GM21529 (cell line): ENCODE data around the gene SLC25A1.
"Not testable (repeated sequence)": the region's sequence is repeated elsewhere in the genome, so short reads cannot be mapped to it uniquely, and the experiment has no call there.

Experiments
- ATAC-seq: cut with Tn5 transposase; IDR thresholded peaks from one replicate; pipeline ENCODE4 v1.9.1; 2021; ENCODE audit not compliant: unreplicated experiment

The SLC25A1 gene

DNA sequence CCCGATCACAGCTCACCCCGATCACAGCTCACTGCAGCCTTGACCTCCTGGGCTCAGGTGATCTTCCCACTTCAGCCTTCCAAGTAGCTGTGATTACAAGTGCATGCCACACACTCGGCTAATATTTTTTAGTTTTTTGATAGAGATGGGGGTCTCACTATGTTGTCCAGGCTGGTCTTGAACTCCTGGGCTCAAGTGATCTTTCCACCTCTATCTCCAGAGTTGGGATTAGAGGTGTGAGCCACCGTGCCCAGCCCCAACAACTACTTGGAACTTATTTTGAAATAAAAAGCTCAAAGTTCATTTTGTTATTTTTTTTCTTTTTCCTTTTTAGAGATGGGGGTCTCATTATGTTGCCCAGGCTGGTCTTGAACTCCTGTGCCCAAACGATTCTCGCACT is 27.8 kb upstream of the SLC25A1 start:
- no peak for ATAC-seq

DNA sequence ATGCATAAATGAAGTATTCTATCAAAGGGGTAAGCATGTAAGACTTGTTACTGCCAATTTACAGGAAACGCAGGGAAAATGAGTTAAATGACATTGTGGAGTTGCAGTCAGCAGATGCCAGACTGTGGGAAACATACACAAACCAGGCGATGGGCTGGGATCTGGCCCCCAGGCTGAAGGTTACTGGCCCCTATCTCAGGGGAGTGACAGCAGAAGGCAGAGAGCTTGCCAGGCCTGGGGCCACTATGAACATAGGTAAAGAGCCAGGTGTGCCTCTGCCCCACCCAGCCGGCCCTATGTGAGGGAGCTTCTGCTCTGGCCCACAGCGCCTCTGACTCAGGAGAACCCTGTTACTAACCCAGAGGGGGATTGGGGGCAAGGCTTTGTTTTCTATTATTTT is 26.1 kb upstream of the SLC25A1 start:
- no peak for ATAC-seq

DNA sequence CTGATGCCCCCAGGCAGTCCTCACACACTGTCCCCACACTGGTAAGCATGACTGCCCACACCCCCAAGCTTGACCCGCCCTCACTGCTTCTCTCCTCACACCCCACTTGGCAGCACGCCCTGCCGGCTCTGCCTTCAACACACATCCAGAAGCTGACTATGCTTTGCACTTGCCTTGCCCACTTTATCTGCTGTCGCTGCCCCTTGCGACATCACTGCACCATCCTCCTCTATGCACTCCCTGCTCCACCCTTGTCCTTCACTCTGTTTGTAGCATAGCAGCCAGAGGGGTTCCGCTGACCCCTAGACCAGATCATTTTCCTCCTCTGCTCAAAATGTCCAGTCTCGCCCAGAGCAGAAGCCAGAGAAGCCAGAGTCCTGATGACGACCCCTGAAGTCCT is 25.3 kb upstream of the SLC25A1 start:
- no peak for ATAC-seq

DNA sequence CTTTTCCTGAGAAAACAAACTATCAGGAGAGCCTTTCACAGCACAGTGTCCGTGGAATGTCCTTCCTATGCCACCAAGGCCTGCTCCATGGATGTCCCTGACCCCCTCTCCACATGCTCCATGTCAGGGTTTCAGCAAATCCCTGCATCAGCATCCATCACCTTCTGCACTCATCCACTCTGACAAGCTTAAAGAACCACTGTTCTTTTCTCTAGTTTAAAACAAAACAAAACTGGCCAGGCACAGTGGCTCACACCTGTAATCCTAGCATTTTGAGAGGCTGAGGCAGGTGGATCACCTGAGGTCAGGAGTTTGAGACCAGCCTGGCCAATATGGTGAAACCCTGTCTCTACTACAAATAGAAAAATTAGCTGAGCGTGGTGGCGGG is 24.3 kb upstream of the SLC25A1 start:
- not testable (repeated sequence) for ATAC-seq

DNA sequence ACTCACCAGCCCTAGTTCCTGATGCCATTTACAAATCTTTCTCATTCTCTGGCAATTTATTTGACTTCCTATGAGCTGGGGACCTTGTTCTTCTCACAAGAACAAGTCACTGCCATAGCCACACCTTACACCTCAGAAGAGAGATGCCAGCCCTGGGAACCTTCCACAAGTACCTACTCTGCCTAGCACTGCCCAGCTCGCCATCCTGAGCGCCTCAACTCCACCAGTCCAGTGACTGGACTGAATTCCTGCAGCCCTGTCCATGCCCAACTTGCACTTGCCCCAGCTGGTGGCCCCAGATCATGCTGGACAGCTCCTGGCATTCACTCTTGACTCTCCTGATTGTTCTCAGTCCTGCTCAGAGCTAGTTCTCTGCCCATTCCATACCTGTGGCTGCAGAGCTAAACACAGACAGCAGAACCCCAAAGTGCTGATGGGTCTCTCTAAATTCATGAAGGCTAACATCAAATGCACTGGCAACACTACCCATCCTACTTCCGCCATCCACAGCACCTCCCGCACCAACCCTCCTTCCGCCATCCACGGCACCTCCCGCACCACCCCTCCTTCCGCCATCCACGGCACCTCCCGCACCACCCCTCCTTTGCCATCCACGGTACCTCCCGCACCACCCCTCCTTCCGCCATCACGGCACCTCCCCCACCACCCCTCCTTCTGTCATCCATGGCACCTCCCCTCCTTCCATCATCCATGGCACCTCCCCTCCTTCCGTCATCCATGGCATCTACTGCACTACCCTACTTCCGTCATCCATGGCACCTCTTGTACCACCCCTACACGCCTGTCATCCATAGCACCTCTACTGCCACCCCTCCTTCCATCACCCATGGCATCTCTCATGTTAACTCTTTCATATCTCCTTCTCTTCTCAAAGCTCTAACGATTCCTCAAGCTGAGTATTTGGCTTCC is 23.6 kb upstream of the SLC25A1 start:
- ATAC-seq, result no peak

DNA sequence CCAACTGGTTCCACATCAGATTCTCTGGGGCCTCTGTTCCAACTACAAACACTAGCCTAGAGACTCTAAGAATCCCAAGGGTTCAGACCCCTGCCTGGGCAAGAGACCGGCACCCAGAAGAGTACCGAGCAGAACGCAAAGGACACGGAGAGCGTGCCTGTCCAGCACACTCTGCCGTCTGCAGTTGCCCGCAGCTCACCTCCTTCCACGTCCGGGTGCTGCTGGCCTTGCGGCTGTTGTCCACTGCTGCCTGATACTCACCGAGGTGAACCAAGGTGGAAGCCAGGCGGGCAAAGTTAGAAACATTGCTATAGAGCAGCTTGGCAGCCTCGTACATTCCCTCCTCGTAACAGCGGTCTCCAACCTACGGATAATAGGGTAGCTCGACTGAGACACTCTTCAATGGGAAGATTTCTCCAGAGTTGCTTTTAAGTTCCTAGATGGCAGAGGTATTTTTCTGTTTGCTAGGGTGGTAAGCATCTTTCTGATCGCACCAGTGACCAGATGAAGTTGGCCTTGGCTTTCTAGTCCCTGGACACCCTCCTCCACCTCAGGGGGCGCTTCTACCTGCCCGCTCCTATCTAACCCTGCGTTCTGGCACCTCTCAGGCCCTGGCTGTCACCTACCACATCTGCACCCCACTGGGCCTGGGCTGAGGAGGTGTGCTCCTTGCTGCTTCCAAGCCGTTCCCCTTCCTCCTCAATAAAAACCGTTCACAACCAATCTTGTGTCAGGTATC is 22.8 kb upstream of the SLC25A1 start:
- ATAC-seq, result no peak

DNA sequence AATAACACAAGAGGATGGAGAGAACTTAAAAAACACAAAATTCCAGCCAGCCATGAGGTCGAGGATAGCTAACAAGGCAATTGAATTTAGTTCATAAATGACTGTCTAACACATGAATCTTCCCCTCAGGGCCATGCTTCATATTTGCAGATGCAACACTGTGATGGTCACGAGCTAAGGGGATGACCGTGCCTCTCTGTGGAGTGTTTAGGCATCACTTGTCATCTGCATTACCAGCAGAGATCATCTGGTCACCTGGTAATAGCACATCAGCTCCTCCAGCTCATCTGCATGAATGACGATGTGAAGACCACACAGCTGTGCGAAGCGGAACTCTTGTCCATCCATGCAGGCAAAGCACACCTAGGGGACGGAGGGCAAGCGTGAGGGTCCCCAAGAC is 20.9 kb upstream of the SLC25A1 start:
- ATAC-seq, result no peak

DNA sequence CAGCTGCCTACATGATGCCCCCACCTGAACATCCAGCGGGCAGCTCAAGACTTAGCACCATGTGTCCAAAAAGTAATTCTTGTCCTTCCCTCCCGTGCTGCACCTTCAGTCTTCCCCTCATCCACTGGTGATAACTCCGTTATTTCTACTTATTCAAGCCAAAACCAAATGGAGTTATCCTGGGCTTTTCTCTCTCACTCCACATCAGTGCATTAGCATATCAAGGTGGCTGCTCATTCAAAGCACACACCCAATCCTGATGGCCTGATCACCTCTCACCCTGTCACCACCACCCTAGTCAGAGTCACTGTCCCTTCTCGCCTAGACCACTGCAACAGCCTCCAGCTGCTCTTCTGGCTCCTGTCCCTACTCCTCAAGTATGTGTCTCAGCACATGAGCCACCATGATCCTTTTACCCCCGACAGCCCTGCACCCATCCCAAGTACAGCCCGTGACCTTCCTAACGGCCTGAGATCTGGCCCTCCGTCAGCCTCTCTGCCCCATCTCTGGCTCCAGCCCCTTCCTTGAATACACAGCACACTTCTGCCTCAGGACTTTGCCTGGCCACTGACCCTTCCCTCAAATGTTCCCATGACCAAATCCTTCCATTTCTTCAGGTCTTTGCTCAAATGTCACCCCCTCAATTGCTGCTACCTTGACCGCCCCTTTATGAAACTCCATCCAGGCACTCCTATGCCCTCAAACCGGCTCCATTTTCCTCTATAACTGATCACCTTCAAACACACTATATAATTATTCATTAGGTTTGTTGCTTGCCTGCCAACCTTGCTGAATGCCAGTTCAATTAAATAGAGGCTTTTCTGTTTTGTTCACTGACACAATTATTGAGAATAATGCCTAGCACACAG is 19.7 kb upstream of the SLC25A1 start:
- no peak for ATAC-seq

DNA sequence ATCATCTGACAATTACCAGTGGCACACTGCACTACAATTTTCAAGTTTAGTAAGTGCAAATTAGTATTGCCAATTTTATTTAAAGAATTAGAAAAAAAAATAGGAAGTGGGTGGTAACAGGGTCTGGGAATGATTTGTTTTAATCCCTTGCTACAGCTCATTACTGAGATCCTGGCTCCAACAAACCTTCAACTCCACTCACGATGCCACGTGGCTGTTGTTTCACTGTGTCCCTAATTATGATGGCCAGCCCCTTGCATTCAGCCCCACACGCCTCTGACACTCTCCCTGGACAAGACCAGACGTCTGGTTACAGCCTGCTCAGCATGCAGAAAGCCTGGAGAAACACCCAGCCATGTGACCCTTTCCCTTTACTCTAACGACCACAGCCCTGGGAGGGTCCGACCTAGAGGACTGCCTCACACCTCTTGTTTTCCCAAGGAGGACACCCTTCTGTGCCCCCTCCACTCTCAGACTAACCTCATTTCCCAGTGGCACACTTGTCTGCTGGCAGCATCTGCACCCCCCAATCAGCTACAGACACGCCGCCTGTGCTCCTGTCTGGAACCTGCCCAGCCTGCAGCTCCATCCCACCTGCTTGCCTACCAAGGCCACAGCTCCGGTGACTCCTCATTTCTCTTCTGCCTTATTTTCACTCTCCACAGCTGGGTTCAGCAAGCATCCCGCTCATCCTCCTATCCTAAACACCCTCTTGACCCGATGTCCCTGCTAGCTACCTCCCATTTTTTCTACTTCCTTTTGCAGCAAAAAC is 18.5 kb upstream of the SLC25A1 start:
- ATAC-seq, result no peak

DNA sequence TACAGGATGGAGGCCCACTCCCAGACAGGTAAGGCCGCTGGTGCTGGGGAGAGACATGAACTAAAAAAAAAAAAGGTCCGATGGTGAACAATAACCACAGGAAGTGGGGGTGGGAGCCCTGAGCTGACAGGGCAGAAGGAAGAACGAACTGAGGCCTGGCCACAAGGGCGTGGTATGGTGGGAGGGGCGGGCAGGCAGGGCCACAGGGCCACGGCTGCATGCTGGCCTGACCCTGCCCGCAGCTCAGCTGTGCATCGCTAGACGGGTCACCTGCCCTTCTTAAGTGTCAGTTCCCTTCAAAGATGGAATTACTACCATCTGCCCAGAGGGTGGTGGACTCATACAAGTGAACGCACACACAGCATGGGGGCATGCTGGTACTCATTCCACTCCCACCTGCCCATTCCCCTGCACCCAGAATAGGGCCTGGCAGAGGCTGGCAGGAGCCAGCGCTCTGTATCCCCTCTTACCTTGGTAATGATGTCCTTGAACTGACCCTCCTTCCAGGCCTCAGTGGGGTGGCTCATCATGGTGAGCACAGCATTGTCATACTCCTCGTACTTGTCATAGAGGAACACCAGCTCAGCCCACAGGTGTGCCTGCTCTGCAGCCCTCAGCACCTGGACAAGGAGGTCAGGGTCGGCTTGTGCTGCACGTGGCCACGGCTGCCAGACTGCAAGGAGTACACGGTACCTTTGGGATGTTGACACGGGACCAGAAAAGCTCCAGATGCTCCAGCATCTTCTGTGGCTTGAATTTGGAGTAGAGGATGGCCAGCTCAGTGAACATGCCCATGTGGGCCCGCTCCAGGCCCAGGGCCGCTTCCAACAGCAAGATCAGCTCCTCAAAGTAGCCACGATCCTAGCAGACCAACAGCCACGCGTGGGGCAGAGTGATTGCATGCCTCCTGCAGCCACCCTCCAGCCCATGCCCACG is 17.5 kb upstream of the SLC25A1 start:
- ATAC-seq, result no peak

DNA sequence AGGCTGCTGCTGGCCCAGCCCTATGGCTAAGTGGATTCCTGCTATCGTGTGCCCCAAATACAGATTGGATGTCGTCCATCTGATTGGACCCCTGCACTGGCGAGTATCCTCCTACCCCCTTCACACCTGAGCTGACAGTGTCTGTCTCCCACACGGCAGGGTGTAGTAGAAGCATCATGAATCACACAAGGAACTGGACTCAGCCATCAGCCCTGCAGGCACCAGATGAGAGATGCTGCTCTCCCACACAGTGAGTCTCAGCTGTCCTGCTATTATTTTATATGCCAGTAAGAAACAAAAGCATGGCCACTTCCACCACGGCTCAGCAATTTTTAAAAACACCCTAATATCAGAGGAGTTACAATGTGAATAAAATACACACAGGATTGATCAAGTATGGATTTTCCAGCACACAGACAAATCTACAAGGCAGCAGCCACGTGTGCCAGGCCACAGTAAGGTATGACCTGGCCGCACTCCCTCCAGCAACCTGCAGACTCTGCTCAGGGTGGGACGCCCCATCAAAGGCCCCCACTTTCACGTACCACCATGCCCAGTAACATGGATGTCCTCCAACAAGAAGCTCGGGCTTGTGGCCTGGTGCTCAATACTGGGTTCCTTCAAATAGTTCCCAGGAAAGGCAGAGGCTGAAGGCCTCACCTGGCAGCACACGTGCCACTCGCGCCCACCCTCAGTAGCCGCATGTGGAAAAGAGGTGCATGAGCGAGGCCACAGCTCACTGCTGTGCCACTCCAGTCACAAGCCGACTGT is 16.4 kb upstream of the SLC25A1 start:
- no peak for ATAC-seq

DNA sequence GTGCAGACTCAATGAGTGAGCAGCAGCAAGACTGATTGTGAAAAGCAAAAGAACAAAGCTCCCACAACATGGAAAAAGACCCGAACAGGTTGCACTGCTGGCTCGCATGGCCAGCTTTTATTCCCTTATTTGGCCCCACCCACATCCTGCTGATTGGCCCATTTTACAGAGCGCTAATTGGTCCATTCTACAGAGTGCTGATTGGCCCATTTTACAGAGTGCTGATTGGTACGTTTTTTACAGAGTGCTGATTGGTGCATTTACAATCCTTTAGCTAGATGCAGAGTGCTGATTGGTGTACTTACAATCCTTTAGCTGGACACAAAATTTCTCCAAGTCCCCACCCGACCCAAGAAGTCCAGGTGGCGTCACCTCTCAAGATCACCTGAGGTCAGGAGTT is 15.3 kb upstream of the SLC25A1 start:
- ATAC-seq, result no peak

DNA sequence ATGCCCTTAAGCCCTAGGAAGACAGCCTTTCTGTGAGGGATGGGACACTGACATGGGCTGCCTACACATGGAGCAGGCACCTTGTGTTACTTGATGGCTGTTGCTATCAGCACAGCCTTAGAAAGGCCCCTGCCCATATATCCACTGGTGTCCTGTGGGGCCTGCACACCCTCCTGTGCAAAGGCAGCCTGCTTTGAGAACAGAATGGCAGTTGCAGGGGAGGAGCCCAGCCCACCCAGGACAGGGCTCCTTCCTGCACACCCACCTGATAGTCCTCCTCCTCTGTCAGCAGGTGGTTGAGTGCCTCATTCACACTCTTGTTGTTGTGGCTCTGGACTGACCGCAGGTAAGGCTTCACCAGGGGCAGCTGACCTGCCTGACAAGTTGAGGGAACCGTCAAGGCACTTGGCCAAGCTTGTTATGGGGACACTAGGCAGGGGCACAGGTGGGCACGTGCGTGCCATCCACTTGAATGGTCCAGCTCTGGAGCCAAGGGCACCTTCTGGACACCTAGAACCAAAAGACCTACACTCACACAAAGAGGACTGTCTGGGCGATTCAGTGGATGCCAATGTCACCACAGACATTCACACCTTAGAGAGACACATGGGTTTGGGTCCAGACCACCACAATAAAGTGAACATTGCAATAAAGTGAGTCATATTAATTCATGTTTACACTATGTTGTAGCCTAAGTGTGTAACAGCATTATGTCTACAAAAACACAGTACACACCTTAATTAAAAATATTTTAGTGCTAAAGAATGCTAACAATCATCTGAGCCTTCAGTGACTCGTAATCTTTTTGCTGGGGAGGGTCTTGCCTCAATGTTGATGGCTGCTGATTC is 9.4 kb upstream of the SLC25A1 start:
- ATAC-seq, result no peak

DNA sequence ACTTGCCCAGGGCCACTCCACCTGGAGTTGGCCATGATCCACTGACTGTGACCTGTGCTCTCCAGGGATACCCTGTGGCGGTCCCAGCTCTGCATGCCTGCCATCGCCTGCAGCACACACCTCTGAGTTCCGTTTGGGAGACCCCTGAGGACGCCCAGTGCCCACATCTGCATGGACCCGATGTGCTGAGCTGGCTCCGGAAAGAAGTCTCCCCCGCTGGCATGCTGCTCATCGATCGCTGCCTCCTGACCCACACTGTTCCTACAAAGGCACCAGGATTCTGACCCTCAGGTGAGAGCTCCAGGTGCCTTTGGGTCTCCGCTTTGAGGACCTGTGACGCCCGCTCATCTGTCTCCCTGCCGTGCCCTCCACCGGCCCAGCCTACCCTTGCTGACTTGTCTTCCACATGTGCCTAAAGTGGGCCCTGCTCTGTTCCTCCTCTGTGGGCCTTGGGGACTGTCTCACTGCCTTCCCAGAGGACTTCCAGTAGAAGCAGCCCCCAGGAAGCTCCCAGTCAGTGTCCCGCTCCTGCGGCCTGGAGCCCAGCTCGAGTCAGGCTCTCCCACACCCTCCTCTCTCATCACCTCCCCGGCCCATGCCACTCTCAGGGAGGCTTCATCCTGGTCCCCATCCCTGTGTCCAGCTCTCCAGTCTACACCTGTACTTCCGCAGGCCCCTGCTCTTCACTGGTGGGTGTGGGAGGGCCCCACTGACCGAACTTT is 5.9 kb upstream of the SLC25A1 start:
- ATAC-seq, result no peak

DNA sequence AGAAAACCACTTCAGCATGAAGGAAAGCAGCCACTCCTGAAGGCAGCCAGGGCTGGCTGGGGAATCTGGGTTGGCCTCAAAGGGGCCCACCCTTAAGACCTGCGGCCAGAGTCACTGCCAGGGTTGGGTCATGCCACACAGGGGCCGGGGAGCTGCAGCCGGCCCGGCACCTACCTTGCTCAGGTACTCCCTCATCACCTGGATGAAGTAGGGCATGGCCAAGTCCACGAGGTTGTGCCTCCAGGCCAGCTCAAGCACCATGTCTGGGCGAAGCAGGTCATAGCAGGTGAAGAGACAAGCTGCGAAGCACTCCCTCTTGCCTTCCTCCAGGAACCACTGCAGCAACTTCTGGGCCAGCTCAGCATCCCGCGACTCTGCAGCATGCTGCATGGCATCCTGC is 4.7 kb upstream of the SLC25A1 start:
- ATAC-seq, result no peak

DNA sequence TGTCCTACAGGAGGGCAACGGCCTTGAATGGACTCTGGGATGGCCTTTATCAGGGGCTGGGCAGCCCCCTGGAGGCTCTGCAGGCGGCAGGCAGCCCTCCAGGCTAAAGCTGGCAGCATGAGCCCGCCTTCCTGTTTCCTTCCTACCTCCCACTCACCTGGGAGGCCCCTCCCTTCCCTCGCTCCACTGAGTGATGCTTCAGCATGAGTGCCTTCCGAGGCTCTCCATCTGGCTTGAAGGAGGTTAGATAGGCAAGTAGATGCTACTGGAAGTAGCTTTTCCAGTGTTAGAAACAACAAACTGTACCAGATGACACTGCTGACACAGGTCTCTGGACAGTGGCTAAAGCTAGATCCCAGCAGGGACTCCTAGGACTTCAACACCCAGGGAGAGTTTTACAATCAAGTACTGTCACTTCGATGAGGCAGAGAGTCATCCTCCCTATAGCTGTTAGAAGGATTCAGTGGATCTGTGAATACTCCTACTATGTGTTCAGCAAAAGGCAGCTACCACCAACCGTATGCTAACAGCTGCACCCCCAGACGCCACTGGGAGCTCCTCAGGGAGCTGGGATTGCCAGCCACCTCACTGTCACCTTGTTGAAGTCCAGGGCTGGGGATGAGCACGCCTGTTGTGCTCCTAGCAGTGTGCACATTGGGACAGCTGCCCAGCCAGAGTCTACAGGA is 4.1 kb upstream of the SLC25A1 start:
- ATAC-seq, result no peak
